Thymus (tissue), 11 donors: ENCODE measurements around the gene GPR34. TPM values are rescaled to one million over a fixed set of nuclear protein-coding genes. Genes with fewer than 3 reads are reported as not detected.
"Not testable (repeated sequence)": the region's sequence is repeated elsewhere in the genome, so short reads cannot be mapped to it uniquely, and the experiment has no call there.

Experiments
- DNase-seq, 9 donors: peaks; one replicate each; pipeline ENCODE4 v3.0.0-alpha.2; 2013; ENCODE audit warnings: low spot score in 9 of 9, low read depth in 6 of 9, missing footprints in 1 of 9
- H3K27ac ChIP-seq, 2 donors: one replicate each; pipeline ENCODE4 v1.5.1; 2013; ENCODE audit warnings: control low read depth in 1 of 2, low read depth in 1 of 2, low read length in 1 of 2, mild to moderate bottlenecking in 1 of 2, moderate library complexity in 1 of 2
- H3K27me3 ChIP-seq, 2 donors: one replicate each; pipeline ENCODE4 v1.5.1; 2013; ENCODE audit warnings: low read length in 1 of 2; ENCODE audit not compliant: control insufficient read depth in 2 of 2, insufficient read depth in 1 of 2
- H3K36me3 ChIP-seq, 2 donors: one replicate each; pipeline ENCODE4 v1.5.1; 2013; ENCODE audit warnings: low read length in 1 of 2, mild to moderate bottlenecking in 1 of 2, moderate library complexity in 1 of 2; ENCODE audit not compliant: control insufficient read depth in 2 of 2, insufficient read depth in 2 of 2
- H3K4me1 ChIP-seq, 2 donors: one replicate each; pipeline ENCODE4 v1.5.1; 2013; ENCODE audit warnings: low read length in 2 of 2; ENCODE audit not compliant: control insufficient read depth in 2 of 2, insufficient read depth in 2 of 2
- H3K4me3 ChIP-seq, 2 donors: one replicate each; pipeline ENCODE4 v1.5.1; 2013; ENCODE audit warnings: low read length in 2 of 2, control low read depth in 1 of 2, mild to moderate bottlenecking in 1 of 2
- H3K9me3 ChIP-seq, 2 donors: one replicate each; pipeline ENCODE4 v1.5.1; 2013; ENCODE audit warnings: low read length in 1 of 2, mild to moderate bottlenecking in 1 of 2; ENCODE audit not compliant: control insufficient read depth in 2 of 2, insufficient read depth in 1 of 2
- WGBS: extraction: QIAGEN DNeasy Blood & Tissue Kit; methylation state at CpG from one replicate; pipeline ENCODE4 v1.1.7; 2013; 5-methylcytosine and 5-hydroxymethylcytosine counted together
- polyA plus RNA-seq: library from polyadenylated mRNA; stranded (reverse); fragments of 200-250 nt; gene quantifications from one replicate; pipeline ENCODE4 v1.2.3, GENCODE V29; 2013
- total RNA-seq: library from RNA; stranded (reverse); fragments of 120-200 nt; gene quantifications from one replicate; pipeline ENCODE4 v1.2.4, GENCODE V29; 2013
- donor health status: healthy.

The GPR34 gene
- total and polyA plus RNA-seq, 2 donors, result 6.8 to 11.9 TPM

GRCh38 chrX:41665686-41666085 lies 23.1 kb upstream of the GPR34 start:
- WGBS, result 49% methylated on average over 2 of the region's 2 CpGs
- Histone ChIP-seq H3K27ac (no peak overlapping the region), H3K4me1 (no peaks in the 10 kb centered on the region), H3K9me3 (no peaks in the 10 kb centered on the region), H3K4me3 (no peak overlapping the region), H3K27me3 (no peaks in the 10 kb centered on the region), H3K36me3 (peaks cover 3 to 16% of the 10 kb centered on the region in 2 donors)
- no peak for DNase-seq

- Histone ChIP-seq H3K4me1 (no peaks in the 10 kb centered on the region), H3K9me3 (no peaks in the 10 kb centered on the region), H3K4me3 (no peak overlapping the region), H3K27me3 (no peaks in the 10 kb centered on the region), H3K27ac (no peak overlapping the region), H3K36me3 (peaks cover under 1 to 16% of the 10 kb centered on the region in 2 donors)
- no peak for DNase-seq
- WGBS, result 76% methylated on average over 1 of the region's 1 CpG
These were observed 22.5 kb upstream of the GPR34 start for GRCh38 chrX:41666251-41666650.

- WGBS, result 95% methylated on average over 3 of the region's 3 CpGs
- no peak for DNase-seq
- Histone ChIP-seq H3K9me3 (no peaks in the 10 kb centered on the region), H3K27ac (no peak overlapping the region), H3K36me3 (peaks cover 0 to 16% of the 10 kb centered on the region in 2 donors), H3K4me3 (no peak overlapping the region), H3K4me1 (no peaks in the 10 kb centered on the region), H3K27me3 (no peaks in the 10 kb centered on the region)
These were observed 21.1 kb upstream of the GPR34 start for GRCh38 chrX:41667631-41668030.

- Histone ChIP-seq H3K9me3 (no peaks in the 10 kb centered on the region), H3K27me3 (no peaks in the 10 kb centered on the region), H3K36me3 (peaks cover 0 to 4% of the 10 kb centered on the region in 2 donors), H3K4me1 (no peaks in the 10 kb centered on the region), H3K4me3 (no peak overlapping the region), H3K27ac (no peak overlapping the region)
- DNase-seq, result no peak
These were observed 18.7 kb upstream of the GPR34 start for GRCh38 chrX:41670112-41670511.

GRCh38 chrX:41671082-41671481 lies 17.7 kb upstream of the GPR34 start:
- DNase-seq, result no peak
- H3K4me3 ChIP-seq, result no peak overlapping the region
- H3K4me1 ChIP-seq, result no peaks in the 10 kb centered on the region
- no peaks in the 10 kb centered on the region for H3K27me3 ChIP-seq
- peaks cover 0 to 4% of the 10 kb centered on the region in 2 donors for H3K36me3 ChIP-seq
- H3K27ac ChIP-seq, result no peak overlapping the region
- 100% methylated on average over 1 of the region's 1 CpG for WGBS
- no peaks in the 10 kb centered on the region for H3K9me3 ChIP-seq

GRCh38 chrX:41672643-41673042 lies 16.1 kb upstream of the GPR34 start:
- Histone ChIP-seq H3K9me3 (no peaks in the 10 kb centered on the region), H3K27ac (no peak overlapping the region), H3K27me3 (no peaks in the 10 kb centered on the region), H3K36me3 (peaks cover 0 to 4% of the 10 kb centered on the region in 2 donors), H3K4me1 (no peaks in the 10 kb centered on the region), H3K4me3 (no peak overlapping the region)
- no peak for DNase-seq
- 92% methylated on average over 1 of the region's 1 CpG for WGBS

- WGBS, result over 99% methylated on average over 15 of the region's 15 CpGs
- not testable (repeated sequence) for DNase-seq, H3K36me3 ChIP-seq
These were observed 12.4 kb upstream of the GPR34 start for GRCh38 chrX:41676361-41676760.

GRCh38 chrX:41677183-41678060 lies 11.4 kb upstream of the GPR34 start:
- WGBS, result 97% methylated on average over 6 of the region's 6 CpGs
- DNase-seq, result no peak
- no peak overlapping the region for H3K4me3 ChIP-seq

More at GRCh38 chrX:41676361-41676760, 12.4 kb upstream of the GPR34 start:
- not testable (repeated sequence) for H3K27ac ChIP-seq, H3K4me1 ChIP-seq, H3K27me3 ChIP-seq, H3K9me3 ChIP-seq, H3K4me3 ChIP-seq

GRCh38 chrX:41684138-41684537 lies 4.6 kb upstream of the GPR34 start:
- no peaks in the 10 kb centered on the region for H3K4me1 ChIP-seq
- no peaks in the 10 kb centered on the region for H3K36me3 ChIP-seq
- DNase-seq, result no peak
- no peak overlapping the region for H3K4me3 ChIP-seq
- no peaks in the 10 kb centered on the region for H3K9me3 ChIP-seq
- 94% methylated on average over 3 of the region's 3 CpGs for WGBS
- no peak overlapping the region for H3K27ac ChIP-seq
- H3K27me3 ChIP-seq, result no peaks in the 10 kb centered on the region

More at GRCh38 chrX:41677183-41678060, 11.4 kb upstream of the GPR34 start:
- Histone ChIP-seq H3K27me3 (no peaks in the 10 kb centered on the region), H3K9me3 (no peaks in the 10 kb centered on the region), H3K36me3 (no peaks in the 10 kb centered on the region), H3K4me1 (no peaks in the 10 kb centered on the region), H3K27ac (no peak overlapping the region)
